IPS-18a (cell line): Measurements from ENCODE around the gene NHS.

Experiments used
- H3K27ac ChIP-seq: one replicate; pipeline ENCODE4 v1.5.1; 2013; ENCODE audit warnings: low read length
- H3K27me3 ChIP-seq: one replicate; pipeline ENCODE4 v1.6.1; 2013; ENCODE audit warnings: mild to moderate bottlenecking, low read length; ENCODE audit not compliant: control insufficient read depth, insufficient read depth
- H3K36me3 ChIP-seq: one replicate; pipeline ENCODE4 v1.6.1; 2013; ENCODE audit warnings: low read depth, low read length; ENCODE audit not compliant: control insufficient read depth
- H3K4me1 ChIP-seq: one replicate; pipeline ENCODE4 v1.6.1; 2013; ENCODE audit warnings: low read depth, low read length; ENCODE audit not compliant: control insufficient read depth
- H3K4me3 ChIP-seq: one replicate; pipeline ENCODE4 v1.5.1; 2013; ENCODE audit warnings: low read length
- H3K9ac ChIP-seq: one replicate; pipeline ENCODE4 v1.6.1; 2013; ENCODE audit warnings: mild to moderate bottlenecking, low read length, moderate library complexity
- H3K9me3 ChIP-seq: one replicate; pipeline ENCODE4 v1.6.1; 2013; ENCODE audit warnings: low read depth, low read length; ENCODE audit not compliant: control insufficient read depth

NHS gene

DNA sequence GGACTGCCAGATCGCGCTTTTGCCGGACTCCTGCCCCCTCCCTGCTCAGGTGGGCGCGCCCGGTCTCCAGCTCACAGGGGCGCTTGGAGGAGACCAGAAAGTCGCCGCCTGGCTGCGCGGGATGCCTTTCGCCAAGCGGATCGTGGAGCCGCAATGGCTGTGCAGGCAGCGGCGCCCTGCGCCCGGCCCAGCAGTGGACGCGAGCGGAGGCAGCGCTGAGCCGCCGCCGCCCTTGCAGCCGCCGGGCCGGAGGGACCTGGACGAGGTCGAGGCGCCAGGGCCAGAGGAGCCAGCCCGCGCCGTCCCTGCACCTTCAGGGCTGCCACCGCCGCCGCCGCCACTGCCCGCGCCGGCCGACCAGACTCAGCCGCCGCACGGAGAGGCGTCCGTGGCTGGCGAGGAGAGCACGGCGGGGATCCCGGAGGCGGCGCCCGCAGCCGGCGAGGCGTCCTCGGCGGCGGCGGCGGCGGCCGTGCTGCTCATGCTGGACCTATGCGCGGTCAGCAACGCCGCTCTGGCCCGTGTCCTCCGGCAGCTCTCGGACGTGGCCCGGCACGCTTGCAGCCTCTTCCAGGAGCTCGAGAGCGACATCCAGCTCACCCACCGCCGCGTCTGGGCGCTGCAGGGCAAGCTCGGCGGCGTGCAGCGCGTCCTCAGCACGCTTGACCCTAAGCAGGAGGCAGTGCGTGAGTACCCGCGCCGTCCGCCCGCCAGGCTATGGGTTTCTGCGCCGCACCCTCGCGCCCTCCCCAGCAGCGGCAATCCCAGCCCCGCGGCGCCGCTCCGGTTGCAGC is 834 bp downstream of the NHS start:
- H3K27me3 ChIP-seq: peaks cover 39% of the 10 kb centered on the region
- H3K4me3 ChIP-seq: peak overlapping the region; percentile 73
- no peaks in the 10 kb centered on the region for H3K9me3 ChIP-seq
- no peak overlapping the region for H3K9ac ChIP-seq
- no peak overlapping the region for H3K27ac ChIP-seq
- H3K36me3 ChIP-seq: no peaks in the 10 kb centered on the region
- H3K4me1 ChIP-seq: peaks cover 18% of the 10 kb centered on the region

DNA sequence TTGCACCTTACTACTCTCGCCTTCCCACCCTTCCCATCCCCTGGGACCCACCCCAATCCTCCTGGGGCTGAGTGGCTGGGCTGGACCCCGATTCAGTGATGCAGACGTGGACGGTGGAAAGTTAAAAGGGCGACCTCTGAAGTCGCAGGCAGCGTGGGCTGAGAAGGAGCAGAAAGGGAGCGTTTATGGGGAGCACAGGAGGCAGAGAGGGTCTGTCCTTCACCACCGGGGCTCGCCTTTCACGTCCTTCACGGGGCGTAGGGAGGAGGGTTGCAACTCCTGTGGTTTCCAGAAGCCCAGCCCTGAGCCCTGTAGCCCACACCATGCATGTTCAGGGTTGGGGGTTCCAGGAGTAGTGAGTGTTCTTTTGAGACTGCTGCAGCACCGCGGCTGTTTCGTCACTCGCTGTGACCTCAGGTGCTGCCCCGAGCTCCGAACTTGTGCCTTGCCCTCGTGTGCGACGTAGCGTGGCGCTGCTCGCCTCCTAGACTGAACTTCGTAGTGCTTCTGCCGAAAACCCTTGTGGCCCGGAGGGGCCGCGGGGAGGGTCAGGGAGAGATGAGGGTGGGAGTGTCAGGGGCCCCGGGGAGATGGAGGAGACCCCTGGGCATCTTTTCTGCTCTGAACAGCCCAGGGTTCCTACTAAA is 1.6 kb downstream of the NHS start:
- H3K9ac ChIP-seq: peak overlapping the region; percentile 20

DNA sequence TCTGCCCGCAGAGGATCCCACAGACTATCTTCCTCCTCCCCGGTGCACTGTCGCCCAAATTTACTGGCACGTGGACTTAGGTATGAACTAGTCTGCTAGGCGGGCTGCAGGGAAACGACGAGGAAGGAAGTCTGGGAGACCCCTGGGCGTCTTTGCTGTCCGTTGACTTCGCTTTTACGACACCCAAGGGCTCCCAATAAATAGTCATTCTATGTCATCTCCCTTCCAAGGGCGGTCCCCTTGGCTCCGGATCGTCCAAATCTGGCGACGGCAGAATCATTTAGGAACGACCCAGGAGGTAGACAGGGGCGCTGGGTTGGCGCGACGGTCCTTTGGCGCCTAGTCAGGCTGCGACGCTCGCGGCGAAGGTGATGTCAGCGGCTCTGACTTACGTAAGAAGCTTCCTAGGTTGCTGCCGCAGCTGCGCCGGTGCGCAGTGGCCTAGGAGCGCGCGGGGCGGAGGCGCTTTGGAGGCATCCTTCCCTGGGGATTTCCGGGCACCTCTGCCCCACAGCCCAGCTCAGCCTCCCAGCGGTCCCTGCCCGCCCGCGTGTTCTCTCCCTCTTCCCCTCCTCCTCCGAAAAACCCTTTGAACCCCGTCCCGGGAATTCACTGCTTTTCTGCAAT is 2.2 kb downstream of the NHS start:
- Histone ChIP-seq H3K4me1 (peaks cover 18% of the 10 kb centered on the region), H3K4me3 (peak overlapping the region; percentile 73), H3K9me3 (no peaks in the 10 kb centered on the region), H3K27ac (no peak overlapping the region), H3K9ac (peak overlapping the region; percentile 25), H3K27me3 (peaks cover 39% of the 10 kb centered on the region), H3K36me3 (no peaks in the 10 kb centered on the region)

More for the DNA sequence above, 1.6 kb downstream of the NHS start:
- H3K9me3 ChIP-seq: no peaks in the 10 kb centered on the region
- no peaks in the 10 kb centered on the region for H3K36me3 ChIP-seq
- no peak overlapping the region for H3K27ac ChIP-seq
- peak overlapping the region; percentile 73 for H3K4me3 ChIP-seq
- peaks cover 18% of the 10 kb centered on the region for H3K4me1 ChIP-seq
- H3K27me3 ChIP-seq: peaks cover 39% of the 10 kb centered on the region

DNA sequence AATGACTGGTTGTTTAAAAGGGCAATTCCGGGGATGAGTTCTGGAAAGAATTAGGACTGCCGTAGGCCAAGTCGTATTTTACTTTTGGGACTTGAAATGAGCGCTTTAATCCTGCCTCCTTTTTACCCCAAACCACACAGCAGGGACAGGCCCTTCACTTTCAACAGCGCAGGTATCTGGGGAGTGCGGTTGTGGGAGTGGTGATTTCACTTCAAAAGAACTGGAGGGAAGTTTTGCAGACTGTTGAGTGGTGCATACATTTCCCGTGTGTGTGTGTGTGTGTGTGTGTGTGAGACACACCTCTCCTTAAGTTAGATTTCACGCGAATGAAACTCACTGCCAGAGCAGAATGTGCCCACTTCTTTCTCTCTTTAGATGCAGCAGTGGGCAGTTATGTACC is 2.8 kb downstream of the NHS start:
- H3K9me3 ChIP-seq: peaks cover 4% of the 10 kb centered on the region
- peaks cover 18% of the 10 kb centered on the region for H3K4me1 ChIP-seq
- peak overlapping the region; percentile 25 for H3K9ac ChIP-seq
- peak overlapping the region; percentile 73 for H3K4me3 ChIP-seq
- H3K27me3 ChIP-seq: peaks cover 39% of the 10 kb centered on the region
- no peak overlapping the region for H3K27ac ChIP-seq
- no peaks in the 10 kb centered on the region for H3K36me3 ChIP-seq

DNA sequence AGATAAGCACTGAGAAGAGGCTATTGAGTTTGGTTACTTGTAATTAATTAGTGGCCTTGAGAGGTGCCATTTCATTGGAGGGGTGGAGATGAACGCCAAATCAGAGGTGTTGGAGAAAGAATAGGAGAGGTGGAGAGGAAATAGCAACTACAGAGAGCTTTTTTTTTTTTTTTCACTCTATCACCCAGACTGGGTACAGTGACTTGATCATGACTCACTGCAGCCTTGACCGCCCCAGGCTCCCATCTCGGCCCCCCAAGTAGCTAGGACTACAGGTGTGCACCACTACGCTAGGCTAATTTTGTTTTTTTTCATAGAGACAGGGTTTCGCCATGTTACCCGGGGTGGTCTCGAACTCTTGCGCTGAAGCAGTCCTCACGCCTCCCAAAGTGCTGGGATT is 5.2 kb downstream of the NHS start:
- Histone ChIP-seq H3K4me3 (no peak overlapping the region), H3K4me1 (peaks cover 6% of the 10 kb centered on the region), H3K36me3 (no peaks in the 10 kb centered on the region), H3K27me3 (peaks cover 39% of the 10 kb centered on the region), H3K27ac (no peak overlapping the region), H3K9me3 (peaks cover 4% of the 10 kb centered on the region), H3K9ac (no peak overlapping the region)

DNA sequence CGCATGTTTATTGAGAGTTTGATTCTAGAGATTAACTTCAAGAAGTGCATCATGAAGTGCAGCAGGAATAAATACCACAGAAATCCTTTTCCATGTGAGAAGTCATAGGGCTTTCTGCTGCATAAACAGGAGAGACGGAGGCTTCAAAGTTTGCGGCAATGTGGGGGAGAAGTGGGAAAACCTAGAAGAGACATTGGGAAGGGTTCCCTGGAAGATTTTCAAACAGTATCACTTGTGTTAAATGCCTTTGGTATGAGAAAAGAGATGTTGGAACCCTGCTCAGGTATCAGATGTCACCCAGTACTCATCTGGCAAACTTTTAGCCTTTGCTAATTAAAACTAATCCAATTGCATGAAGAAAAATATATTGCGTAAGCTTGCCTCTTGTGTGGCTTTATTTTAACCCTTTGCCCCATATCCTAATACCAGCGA is 15.4 kb downstream of the NHS start:
- Histone ChIP-seq H3K9ac (no peak overlapping the region), H3K4me1 (peaks cover 8% of the 10 kb centered on the region), H3K9me3 (no peaks in the 10 kb centered on the region), H3K36me3 (no peaks in the 10 kb centered on the region), H3K4me3 (no peak overlapping the region), H3K27ac (no peak overlapping the region), H3K27me3 (no peaks in the 10 kb centered on the region)

DNA sequence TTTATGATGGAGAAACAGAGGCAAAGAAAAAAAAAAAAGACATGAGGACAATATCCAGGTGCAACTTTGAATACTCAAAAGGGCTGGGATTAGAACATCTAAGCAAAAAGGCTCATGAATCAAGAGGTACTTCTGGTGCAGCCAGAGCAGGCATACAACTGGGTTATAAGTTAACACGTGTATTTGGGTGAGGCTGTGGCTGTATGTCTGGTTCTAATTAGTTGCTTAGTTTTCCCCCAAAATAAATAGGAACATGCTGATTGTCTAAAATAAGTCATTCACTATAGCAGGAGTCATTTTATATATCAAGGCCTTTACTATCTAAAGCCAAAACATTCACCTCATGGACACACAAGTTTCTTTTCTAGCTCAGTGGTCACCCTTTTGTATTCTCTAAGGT is 20.2 kb downstream of the NHS start:
- Histone ChIP-seq H3K27me3 (no peaks in the 10 kb centered on the region), H3K27ac (no peak overlapping the region), H3K9me3 (no peaks in the 10 kb centered on the region), H3K36me3 (no peaks in the 10 kb centered on the region), H3K4me1 (peaks cover 8% of the 10 kb centered on the region), H3K4me3 (no peak overlapping the region), H3K9ac (no peak overlapping the region)

DNA sequence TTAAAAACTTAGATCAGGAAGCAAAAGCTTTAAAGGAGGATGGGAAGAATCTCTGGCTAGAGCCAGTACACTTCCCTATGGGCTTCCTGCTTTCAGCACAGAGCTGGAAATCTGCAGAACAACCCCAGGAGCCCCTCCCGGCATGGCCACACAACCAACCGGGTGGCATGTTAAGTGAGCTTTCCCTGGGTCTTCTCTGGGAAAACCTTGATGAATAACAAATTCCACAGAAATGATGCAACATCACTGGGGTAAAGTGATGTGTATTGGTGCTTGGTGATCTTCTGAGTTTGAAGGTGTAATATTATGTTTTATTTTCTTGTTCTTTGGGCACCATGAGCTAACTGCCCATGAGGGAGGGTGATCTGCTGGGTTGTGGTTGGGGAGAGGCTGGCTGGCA is 22.1 kb downstream of the NHS start:
- Histone ChIP-seq H3K27ac (no peak overlapping the region), H3K36me3 (no peaks in the 10 kb centered on the region)

DNA sequence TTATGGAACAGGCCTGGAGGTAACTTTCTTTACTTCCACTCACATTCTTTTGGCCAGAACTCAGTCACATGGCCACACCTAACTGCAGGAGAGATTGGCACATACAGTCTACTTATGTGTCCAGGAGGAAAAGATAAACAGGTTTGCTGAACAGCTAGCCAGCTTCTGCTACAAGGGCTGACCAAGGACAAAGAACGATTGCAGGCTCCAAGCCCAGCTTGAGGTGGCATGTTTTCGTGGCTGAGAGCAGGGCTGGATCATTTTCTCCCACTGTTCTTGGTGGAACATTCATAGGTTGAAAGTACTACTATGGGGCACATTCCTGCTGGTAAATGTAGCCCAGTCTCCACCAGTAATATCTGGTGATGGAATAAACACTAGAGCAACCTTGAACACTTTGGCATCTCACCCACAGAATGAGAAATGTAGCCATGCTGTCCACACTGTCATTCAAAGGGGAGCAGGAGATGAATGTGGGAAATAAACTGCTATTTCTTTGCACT is 28.2 kb downstream of the NHS start:
- no peaks in the 10 kb centered on the region for H3K9me3 ChIP-seq
- no peak overlapping the region for H3K4me3 ChIP-seq
- H3K27me3 ChIP-seq: peaks cover 2% of the 10 kb centered on the region
- peaks cover 1% of the 10 kb centered on the region for H3K4me1 ChIP-seq
- H3K27ac ChIP-seq: no peak overlapping the region
- H3K36me3 ChIP-seq: no peaks in the 10 kb centered on the region
- H3K9ac ChIP-seq: no peak overlapping the region

More for the DNA sequence above, 22.1 kb downstream of the NHS start:
- Histone ChIP-seq H3K9me3 (no peaks in the 10 kb centered on the region), H3K4me1 (peaks cover 8% of the 10 kb centered on the region), H3K4me3 (no peak overlapping the region), H3K27me3 (no peaks in the 10 kb centered on the region), H3K9ac (no peak overlapping the region)

DNA sequence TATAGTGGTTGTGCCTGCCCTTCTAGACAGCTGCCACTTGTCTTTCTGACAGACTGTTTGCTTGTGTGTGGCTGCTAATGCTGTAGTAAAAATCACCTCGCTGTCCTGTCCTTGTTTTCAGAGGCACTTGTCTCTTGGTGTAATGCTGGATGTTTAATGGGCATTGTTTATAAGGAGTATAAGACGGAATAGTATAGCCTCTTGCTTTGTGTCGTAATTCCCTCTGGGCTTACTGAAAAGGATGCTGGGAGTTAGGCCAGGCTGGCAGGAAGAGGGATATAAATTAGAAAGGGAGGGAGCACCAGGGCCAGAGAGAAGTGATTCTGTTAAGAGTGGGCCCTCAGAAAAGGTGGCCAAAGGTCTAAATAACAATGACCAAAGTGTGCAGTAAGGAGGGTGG is 29.0 kb downstream of the NHS start:
- peaks cover 8% of the 10 kb centered on the region for H3K4me1 ChIP-seq
- H3K27me3 ChIP-seq: peaks cover 5% of the 10 kb centered on the region
- no peak overlapping the region for H3K27ac ChIP-seq
- no peaks in the 10 kb centered on the region for H3K9me3 ChIP-seq
- no peak overlapping the region for H3K4me3 ChIP-seq
- no peaks in the 10 kb centered on the region for H3K36me3 ChIP-seq
- no peak overlapping the region for H3K9ac ChIP-seq

DNA sequence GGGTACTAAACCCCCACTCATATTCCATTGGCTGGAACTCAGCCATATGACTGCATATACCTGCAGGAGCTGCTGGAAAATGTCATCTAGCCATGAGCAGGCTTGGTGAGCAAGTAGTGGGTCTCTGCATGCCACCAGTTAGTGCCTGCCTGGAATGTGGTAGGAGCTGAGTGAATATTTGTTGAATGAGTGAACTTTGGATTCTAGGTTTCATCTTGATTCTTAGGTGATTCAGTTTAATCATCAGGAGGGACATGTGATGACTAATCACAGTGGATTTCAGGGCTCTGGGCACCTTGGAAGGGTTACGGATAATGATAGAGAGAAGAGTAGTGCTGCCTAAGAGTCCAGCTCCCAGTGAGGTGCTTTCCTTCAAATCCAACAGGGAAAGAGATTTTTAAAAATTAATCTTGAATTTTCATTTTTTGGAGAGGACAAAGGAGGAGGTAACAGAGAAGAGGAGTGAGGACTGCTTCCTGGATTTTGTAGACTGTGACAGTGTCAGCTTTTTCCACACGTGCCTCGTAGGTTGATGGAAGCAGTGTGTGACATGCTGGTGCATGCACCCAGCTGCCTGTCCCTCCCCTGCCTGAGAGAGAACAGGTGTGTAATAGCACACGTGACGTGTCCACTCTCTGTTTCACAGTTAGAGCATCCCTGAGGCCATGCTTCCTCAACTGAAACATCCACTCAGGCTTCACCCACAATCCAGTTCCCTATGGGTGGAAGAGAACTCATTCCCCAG is 30.4 kb downstream of the NHS start:
- no peak overlapping the region for H3K9ac ChIP-seq
- H3K36me3 ChIP-seq: no peaks in the 10 kb centered on the region
- no peak overlapping the region for H3K27ac ChIP-seq
- no peaks in the 10 kb centered on the region for H3K9me3 ChIP-seq
- H3K27me3 ChIP-seq: peaks cover 5% of the 10 kb centered on the region
- H3K4me1 ChIP-seq: peaks cover 23% of the 10 kb centered on the region
- H3K4me3 ChIP-seq: no peak overlapping the region
